ENCODE results near the gene PACS2. TPM values are rescaled to one million over a fixed set of nuclear protein-coding genes. Genes with fewer than 3 reads are reported as not detected.

Gene PACS2
- polyA plus RNA-seq, 3 donors: 57.6 to 96.7 (median 86.0) TPM

DNA sequence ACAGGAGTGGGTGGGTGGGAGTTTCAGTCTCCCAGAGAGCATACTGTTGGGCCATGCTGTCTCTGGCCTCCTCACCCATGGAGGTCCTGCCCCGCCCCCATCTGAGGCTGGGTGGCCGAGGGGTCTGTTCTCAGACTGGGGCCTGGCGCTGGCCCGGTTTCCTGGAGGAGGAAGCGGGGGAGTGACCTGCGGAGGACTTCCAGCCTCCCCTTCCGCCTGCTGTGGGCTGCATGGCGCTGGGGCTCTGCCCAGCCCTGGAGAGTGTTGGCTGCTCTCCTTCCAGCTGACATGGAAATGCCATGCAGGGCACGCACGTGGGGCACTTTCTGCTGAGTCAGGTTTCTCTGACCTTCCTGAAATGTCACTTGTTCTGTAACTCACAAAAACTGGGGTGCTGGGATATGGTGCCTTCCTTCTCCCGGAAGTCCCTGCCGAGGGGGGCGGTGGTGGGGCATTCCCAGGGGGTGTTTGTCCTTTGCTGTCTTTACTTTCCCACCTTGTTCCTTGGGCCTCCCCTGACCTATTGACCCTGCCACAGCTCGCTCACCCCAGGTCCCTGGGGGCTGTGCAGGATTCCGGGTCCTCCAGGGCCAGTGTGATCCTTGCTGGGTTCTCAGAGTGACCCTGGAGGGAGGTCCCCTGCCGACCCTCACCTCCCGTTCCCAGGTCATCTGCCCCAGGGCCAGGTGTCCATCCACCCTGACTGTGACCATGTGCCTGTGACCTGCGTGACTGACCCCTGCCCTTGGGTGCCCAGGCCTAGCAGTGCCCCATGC lies 23.6 kb downstream of the PACS2 start:
- peak in 1 of 11 donors; percentile 17 for DNase-seq (ENCODE audit: extremely low read depth in 1 of 11, low read depth in 9 of 11, low spot score in 4 of 11)

DNA sequence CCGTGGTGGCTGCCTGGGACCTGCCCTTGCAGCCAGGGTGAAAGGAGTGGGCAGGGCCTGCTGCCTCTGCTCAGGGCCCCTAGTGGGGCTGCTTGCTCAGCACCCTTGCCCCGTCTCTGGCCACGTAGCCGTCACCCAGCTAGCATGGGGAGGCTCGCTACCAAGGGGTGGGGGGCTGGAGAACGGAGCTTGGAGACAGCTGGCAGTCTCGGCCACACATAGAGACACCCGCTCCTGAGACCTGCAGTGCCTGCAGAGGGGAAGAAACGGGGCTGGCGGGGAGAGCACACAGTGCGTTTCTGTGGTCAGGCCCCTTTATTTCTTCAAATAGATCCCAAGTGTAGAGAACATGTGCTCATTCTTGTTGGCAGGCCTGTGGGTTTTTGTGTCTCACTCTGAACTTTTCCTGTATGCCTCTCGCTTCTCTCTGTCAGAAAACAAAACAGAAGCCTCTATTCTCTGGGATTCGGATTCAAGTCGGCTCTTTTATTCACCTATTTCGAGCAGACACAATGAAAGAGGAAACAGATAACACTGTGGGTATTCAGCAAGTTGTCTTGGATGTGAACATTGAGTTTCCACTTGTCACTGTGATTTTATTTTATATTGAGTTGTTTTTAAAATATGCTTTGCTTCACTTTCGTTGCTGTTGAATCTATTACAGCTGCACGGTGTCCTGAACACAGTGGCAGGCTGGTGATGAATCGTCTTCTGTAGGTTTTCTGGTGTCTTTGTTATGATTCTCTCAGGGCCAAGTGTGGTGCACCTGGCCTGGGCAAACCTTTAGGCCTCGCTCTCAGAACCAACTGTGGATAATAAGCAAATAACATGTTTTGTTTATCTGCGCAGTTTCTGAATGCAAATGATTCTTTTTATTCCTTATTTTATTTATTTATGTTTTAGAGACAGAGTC lies 26.5 kb downstream of the PACS2 start:
- DNase-seq (ENCODE audit: extremely low read depth in 1 of 11, low read depth in 9 of 11, low spot score in 4 of 11): no peak

DNA sequence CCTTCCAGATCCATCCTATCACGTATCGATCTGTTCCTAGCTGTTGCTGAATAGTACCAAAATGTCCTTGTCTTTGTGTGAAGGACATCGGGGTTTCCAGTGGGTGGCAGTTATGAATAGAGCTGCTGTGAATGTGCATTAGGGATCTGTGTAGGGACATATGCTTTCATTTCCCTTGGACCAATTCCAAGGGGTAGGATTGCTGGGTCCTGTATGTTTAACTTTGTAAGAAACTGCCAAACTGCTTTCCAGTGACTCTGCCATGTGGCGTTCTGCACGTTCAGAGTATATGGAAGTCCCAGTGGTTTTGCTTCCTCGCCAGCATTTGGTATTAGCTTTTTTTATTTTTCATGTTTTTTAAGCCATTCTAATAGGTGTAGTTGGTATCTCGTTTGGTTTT lies 28.6 kb downstream of the PACS2 start:
- no peak for DNase-seq (ENCODE audit: extremely low read depth in 1 of 11, low read depth in 9 of 11, low spot score in 4 of 11)

DNA sequence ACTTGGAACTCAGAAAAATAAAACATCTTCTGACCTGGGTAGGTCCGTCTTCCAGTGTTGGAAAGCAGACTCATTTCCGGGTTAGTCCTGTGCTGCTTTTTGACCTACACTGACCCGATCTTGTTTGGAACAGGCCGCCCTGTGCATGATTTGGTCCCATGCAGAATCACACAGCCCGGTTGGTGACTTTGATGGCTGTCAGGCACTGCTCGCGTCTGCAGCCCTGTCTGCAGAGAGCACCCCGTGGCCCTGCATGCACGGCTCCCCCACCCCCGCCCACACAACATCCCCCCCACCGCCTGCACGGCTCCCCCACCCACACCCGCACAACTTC lies 31.6 kb downstream of the PACS2 start:
- no peak for DNase-seq (ENCODE audit: extremely low read depth in 1 of 11, low read depth in 9 of 11, low spot score in 4 of 11)

DNA sequence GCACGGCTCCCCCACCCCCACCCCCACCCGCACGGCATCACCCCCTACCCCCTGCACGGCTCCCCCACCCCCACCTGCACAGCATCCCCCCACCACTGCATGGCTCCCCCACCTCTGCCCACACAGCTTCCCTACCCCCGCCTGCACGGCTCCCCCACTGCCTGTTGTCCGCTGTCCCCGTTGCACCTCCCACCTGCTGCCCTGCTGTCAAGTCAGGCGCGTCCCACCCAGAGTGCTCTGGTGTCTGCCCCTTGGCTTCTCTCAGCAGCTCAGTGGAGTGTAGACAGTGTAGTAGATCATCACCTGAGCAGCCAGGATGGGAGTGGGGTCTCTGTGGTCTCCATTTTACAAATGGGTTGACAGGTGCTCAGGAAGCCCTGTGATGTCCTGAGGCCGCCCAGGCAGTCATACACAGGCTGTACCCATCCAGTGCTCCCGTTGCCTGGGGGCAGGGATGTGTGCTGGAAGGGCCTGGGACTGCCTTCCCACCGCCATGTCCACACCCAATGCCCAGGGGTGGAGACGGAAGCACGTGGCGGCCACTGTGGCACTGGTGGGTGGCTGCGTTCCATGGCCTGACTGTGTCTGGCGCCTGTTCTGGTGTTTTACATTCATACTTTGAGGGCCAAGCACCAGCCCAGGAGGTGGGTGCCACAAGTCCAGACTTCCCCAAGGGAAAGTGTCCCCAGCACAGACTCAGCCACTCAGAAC lies 32.5 kb downstream of the PACS2 start:
- DNase-seq (ENCODE audit: extremely low read depth in 1 of 11, low read depth in 9 of 11, low spot score in 4 of 11): peak in 7 of 11 donors; percentile 26 to 49 (median 35)

DNA sequence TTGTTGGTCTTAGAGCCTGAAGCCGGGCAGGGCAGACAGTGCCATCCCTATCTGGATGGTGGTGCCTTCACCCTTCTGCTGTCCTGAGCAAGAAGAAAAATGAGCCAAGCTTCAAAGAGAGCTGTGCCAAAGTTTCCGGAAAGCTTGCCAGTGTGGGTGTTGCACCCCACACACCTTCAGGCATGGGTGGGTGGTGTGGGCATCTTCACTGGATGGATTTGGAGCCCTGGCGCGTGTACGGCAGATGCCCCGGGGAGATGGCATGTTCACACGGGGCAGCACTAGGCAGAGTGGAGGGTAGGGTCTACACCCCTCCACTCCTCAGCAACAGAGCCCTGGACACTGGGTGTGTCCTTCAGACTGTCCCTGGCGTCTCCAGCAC lies 33.0 kb downstream of the PACS2 start:
- no peak for DNase-seq (ENCODE audit: extremely low read depth in 1 of 11, low read depth in 9 of 11, low spot score in 4 of 11)

DNA sequence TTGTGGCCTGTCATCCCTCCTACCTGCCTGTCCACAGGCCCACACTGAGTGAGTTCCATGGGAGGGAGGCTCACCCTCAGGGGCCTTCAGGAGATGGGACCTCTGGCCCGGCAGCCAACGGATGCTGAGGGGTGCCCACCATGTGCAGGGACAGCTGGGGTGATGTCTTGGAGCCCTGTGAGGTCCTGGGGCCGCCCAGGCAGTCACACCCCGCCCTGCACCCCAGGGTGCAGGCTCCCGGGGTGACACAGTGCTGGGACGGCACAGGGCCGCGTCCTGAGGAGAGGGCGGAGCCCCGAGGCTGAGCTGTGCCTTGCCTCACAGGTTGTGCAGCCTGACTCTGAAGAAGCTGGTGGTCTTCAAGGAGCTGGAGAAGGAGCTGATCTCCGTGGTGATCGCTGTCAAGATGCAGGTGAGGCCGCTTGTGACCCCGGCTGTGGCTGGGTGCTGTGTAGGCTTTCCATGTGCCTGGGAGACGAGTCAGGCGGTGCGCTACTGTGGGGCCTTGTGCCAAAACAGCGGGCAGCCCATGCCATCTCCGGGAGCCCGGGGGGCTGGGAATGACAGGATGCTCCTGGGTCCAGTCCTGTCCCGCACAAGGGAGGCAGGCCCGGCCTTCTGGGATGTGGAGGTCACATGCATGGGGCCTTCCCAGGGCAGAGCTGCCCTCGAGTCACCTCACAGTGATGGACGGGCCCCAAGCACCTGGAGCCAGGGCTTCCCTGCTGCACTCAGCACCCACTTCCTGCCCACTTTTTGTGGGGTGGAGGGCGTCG lies 33.8 kb downstream of the PACS2 start:
- no peak for DNase-seq (ENCODE audit: extremely low read depth in 1 of 11, low read depth in 9 of 11, low spot score in 4 of 11)

DNA sequence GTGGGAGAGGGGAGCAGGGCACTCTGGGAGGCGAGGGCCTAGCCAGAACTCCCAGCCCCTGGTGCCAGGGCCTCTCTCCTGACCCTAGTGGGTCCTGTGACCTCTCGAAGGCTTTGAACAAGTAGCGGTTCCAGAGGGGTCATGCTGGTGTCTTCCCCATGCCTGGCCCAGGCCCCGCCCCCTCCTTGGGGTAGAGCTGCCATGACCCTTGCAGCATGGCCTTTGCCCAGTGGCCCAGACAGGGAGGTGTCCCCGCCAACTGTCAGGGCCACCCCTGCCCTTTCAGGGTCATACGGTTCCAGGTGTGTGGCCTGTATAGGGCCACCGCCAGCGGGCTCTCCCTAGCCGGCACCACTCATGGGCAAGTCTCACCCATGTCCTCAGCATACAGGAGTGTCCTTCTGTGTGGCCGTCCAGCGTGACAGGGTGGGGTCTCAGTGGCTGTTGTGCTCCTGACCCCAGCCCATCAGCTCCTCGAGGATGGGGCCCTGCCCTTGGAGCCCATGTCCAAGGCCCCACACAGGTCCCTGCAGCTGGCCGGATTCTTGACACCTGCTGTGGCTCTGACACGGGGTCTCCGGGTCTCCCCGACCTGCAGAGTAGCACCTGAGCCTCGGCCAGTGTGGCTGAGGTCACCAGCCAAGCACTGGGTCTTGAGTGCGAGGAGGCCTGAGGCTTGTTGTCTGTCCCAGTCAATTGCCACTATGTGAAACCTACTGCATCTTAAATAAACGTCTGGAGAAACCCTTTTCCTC lies 34.6 kb downstream of the PACS2 start:
- DNase-seq (ENCODE audit: extremely low read depth in 1 of 11, low read depth in 9 of 11, low spot score in 4 of 11): no peak

DNA sequence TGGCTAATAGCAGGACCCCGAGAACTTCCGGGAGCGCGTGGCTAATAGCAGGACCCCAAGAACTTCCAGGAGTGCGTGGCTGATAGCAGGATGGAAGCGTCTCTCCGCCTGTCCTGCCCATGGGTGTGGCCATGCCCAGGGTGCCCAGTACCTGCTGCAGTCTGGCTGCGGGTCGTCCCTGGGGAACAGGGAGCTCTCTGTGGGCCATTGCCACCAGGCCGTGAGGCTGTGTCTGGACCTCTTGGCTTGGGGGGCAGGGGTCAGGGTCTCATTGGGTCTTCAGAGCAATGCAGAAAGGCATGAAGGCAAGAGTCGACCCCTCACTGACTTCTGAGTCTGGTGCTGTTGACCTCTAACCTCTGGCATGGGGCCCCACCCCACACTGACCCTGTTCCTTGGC lies 35.4 kb downstream of the PACS2 start:
- DNase-seq (ENCODE audit: extremely low read depth in 1 of 11, low read depth in 9 of 11, low spot score in 4 of 11): no peak

DNA sequence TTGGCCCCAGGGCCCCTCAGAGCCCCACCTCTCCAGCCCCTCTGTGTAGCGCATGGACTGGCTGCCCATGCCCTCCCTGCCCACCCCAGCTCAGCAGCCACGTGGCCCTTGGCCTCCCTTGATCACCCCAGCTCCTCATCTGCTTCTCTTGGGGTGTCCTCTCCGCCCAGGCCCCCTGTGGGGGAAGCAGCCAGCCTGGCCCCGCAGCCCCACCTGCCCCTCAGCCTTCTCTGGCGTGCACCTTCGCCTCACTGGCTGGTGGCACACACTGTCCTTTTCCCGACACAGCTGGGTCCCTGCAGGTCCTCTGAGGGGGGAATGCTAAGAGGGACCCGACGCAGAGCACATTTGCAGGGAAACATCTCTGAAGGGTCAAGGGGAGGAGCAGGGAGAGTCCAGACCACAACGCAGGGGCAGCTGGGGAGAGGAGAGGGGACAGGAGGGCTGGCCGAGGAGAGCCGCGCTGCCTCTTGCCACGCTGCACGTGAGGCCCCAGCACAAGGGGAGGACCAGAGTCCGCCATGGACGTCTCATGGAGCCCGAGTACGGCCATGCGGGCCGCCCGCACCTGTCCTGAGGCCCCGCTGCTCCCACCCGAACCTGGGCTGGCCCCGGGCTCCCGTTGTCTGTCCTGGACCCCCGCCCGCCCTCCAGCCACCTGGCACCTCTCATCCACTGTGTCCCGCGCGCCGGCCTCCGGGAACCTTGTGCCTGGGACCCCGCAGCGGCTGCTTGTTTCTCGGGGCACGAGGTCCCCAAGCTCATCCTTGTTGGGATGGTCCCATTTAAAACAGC lies 36.1 kb downstream of the PACS2 start:
- no peak for DNase-seq (ENCODE audit: extremely low read depth in 1 of 11, low read depth in 9 of 11, low spot score in 4 of 11)

DNA sequence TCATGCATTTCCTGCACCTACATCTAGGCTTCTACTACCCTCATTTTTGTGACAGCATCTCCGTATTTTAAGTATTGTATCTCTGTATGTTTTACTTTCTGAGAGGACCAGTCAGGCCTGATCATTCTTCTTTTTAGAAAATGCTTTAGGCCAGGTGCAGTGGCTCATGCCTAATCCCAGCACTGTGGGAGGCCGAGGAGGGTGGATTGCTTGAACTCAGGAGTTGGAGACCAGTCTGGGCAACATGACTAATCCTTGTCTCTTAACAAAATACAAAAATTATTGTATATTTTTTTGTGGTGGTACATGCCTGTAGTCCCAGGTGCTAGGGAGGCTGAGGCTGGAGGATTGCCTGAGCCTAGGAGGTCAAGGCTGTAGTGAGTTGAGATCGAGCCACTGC lies 36.9 kb downstream of the PACS2 start:
- DNase-seq (ENCODE audit: extremely low read depth in 1 of 11, low read depth in 9 of 11, low spot score in 4 of 11): no peak

DNA sequence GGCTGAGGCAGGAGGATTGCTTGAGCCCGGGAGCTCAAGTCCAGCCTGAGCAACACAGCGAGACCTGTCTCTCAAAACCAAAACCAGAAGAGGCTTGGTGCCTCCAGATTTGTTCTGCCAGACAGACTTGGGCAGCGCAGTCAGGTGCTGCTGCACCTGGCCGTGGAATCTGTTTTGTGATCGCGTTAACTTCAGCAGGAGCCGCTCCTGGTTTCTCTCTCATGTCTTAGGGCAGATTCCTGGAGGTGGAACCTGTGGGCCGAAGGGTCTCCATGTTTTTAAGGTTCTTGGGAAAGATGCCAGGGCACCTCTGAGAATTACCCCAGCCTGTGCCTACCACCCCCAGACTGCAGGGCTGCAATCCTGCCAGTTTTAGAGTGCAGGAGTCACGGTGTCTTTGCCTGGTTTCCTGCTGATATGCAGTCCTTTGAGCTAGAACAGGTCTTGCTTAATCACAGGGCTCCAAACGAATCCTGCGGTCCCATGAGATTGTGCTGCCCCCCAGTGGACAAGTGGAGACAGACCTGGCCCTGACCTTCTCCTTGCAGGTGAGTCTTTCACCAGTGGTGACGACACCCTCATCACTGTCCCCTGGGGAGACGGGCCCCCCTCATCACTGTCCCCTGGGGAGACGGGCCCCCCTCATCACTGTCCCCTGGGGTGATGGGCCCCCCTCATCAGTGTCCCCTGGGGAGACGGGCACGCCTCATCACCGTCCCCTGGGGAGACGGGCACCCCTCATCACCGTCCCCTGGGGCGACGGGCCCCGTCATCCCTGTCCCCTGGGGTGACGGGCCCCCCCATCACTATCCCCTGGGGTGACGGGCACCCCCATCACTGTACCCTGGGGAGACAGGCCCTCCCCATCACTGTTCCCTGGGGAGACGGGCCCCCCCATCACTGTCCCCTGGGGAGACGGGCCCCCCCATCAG lies 37.6 kb downstream of the PACS2 start:
- peak; percentile 53 to 88 (median 76) for DNase-seq (ENCODE audit: extremely low read depth in 1 of 11, low read depth in 9 of 11, low spot score in 4 of 11)

DNA sequence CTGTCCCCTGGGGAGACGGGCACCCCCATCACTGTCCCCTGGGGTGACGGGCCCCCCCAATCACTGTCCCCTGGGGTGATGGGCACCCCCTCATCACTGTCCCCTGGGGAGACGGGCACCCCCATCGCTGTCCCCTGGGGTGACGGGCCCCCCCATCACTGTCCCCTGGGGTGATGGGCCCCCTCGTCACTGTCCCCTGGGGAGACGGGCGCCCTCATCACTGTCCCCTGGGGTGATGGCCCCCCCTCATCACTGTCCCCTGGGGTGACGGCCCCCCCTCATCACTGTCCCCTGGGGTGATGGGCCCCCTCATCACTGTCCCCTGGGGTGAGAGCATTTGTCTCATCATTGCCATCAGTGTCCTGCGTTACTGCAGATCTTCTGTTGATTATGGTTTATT lies 38.6 kb downstream of the PACS2 start:
- no peak for DNase-seq (ENCODE audit: extremely low read depth in 1 of 11, low read depth in 9 of 11, low spot score in 4 of 11)

DNA sequence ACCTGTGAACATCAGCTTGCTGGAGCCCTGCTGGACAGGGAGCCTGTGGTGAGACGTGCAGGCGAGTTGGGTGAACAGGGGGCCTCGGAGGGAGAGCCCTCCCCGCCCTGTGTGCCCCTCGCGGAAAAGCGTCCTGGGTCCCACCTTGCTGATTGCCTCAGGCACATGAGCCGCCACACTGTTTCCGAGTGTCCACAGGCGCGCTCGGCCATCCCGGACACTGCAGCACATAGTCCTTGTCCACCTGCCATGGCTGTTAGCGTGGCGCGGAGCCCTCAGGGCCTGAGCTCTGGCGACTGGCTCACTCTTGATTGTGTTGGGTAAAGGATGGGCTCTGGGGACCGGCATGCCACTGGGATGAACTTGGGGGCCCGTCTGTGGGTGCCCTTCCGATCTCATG lies 40.0 kb downstream of the PACS2 start:
- no peak for DNase-seq (ENCODE audit: extremely low read depth in 1 of 11, low read depth in 9 of 11, low spot score in 4 of 11)

DNA sequence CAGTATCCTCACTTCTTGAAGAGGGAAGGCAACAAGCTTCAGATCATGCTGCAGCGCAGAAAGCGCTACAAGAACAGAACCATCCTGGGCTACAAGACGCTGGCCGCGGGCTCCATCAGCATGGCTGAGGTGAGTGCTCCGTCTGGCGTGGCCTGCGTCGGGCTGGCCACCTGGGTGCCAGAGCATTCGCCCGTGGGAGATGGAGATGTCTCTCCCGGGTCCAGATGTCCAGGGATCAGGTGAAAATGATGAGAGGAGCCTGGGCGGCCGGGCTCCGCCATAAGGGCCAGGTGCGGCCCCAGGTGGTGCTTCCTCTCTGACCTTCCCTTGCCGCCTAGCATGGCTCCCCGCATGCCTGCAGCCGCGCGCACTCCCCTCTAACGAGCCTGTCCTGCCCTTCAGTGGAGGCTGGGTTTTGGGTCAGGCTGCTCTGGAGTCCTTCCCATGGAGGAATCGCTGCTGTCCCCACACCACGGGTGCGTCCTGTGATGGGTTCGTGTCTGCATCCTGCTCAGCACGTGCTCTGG lies 40.6 kb downstream of the PACS2 start:
- no peak for DNase-seq (ENCODE audit: extremely low read depth in 1 of 11, low read depth in 9 of 11, low spot score in 4 of 11)

DNA sequence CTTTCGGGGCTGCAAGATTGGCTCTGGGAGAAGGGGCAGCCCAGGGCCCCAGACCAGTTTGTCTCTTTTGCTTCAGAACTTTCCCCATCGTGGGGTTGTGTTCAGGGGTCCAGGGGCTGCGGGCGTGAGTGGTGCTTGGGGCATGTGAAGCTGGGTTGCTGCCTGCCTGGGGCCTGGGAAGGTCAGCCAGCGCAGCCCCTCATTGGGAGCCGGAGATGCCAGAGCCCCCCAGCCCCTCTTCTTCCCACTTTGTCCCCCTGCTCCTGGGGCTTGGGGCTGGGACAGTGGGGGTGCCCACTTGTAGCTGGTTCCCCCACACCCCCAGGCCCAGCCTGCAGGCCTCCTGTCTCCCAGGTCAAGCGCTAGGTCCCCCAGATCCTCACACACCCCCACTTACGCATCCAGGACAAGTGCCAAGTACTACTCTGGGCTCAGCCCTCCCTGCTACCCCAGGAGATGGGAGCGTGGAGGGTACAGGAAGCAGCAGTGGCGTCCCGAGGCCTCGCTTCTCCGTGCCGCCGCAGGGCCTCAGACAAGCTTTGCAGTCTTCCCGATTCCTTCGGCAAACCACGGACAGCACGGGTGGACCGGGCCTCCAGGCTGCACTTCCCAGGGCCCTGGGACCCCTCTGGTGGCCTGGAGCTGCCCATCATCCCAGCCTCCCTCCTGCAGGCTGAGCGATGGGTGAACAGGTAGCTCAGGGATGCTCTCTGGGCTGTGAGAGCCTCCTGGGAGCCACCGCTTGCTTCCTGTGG lies 41.5 kb downstream of the PACS2 start:
- no peak for DNase-seq (ENCODE audit: extremely low read depth in 1 of 11, low read depth in 9 of 11, low spot score in 4 of 11)

All from renal cortex interstitium (tissue), 11 donors.